AG10803 (cell line): Measurements from ENCODE around the gene DCAKD.

Experiments used
- DNase-seq: peaks from one replicate; pipeline ENCODE4 v3.0.0; 2010; ENCODE audit warnings: low read depth
- H3K4me3 ChIP-seq: 2 replicates; pipeline ENCODE4 v1.5.1; 2011; ENCODE audit warnings: mild to moderate bottlenecking, low read length, control low read depth
- TF ChIP-seq, protein P1 (sequence below): conservative IDR thresholded peaks from 2 replicates; pipeline ENCODE4 v1.5.1; 2011; ENCODE audit warnings: mild to moderate bottlenecking, low read length, control low read depth, inconsistent platforms

Gene DCAKD

DNA sequence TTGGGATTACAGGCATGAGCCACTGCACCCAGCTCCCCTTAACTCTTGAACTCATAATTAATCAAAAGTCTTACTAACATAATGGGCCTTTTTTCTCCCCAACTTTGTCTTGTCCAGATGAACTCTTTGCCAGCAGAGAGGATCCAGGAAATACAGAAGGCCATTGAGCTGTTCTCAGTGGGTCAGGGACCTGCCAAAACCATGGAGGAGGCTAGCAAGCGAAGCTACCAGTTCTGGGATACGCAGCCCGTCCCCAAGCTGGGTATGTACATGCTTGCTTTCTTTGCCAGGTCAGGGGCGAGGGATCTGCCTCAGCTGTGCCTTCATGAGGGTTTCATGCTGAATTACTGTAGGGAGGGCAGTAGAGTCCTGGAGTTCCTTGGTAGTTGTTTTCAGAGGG is 35.0 kb upstream of the DCAKD start:
- TF ChIP-seq, protein P1, sequence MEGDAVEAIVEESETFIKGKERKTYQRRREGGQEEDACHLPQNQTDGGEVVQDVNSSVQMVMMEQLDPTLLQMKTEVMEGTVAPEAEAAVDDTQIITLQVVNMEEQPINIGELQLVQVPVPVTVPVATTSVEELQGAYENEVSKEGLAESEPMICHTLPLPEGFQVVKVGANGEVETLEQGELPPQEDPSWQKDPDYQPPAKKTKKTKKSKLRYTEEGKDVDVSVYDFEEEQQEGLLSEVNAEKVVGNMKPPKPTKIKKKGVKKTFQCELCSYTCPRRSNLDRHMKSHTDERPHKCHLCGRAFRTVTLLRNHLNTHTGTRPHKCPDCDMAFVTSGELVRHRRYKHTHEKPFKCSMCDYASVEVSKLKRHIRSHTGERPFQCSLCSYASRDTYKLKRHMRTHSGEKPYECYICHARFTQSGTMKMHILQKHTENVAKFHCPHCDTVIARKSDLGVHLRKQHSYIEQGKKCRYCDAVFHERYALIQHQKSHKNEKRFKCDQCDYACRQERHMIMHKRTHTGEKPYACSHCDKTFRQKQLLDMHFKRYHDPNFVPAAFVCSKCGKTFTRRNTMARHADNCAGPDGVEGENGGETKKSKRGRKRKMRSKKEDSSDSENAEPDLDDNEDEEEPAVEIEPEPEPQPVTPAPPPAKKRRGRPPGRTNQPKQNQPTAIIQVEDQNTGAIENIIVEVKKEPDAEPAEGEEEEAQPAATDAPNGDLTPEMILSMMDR, result no peak
- no peak for DNase-seq
- H3K4me3 ChIP-seq, result no peak overlapping the region

DNA sequence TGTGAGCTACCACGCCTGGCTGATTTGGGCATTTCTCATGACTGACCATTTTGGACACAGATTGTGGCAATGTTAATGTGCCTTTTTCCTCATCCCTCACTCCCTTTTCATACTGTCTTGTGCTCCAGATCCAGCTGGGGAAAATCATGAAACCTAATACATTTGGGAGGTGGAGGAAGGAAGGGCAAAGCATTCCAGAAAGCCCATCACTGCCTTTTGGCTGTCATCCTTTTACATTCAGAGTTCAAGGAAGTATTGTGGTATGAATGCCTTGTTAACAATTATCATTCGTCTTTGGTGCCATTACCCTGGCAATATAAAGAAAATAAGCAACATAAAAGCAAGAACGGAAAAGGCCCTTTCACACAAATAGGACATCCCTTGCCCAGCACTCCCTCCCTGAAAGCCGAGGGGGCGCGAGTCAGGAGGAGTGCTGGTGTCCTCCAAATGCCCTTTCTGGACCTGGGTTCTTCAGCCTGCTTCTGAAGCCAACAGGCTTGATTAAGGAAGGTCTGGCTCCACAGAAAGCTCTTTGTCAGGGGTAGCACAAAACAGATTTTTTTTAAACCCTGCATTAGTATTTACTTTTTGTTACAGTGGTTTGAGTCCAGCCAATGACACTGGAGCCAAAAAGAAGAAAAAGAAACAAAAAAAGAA is 29.7 kb upstream of the DCAKD start:
- no peak for DNase-seq
- no peak overlapping the region for H3K4me3 ChIP-seq
- TF ChIP-seq, protein P1, result no peak

DNA sequence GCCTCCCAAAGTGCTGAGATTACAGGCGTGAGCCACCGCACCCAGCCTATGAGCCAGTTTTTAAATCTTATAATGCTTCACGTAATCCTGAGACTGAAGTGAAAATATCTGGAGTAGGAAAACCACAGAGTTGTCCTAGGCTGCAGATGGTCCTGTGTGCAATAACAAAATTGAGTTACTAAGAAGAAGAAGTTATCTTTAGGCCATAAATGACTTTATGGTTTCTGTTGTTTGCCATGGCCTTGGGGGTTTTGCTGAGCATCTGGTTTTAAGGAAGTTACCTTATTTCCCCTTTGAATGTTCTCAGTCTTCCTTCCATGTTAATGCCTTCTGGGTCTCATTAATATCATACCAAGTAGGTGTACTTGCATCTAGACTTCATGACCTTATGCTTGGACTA is 26.2 kb upstream of the DCAKD start:
- TF ChIP-seq, protein P1, result no peak
- no peak for DNase-seq
- no peak overlapping the region for H3K4me3 ChIP-seq

DNA sequence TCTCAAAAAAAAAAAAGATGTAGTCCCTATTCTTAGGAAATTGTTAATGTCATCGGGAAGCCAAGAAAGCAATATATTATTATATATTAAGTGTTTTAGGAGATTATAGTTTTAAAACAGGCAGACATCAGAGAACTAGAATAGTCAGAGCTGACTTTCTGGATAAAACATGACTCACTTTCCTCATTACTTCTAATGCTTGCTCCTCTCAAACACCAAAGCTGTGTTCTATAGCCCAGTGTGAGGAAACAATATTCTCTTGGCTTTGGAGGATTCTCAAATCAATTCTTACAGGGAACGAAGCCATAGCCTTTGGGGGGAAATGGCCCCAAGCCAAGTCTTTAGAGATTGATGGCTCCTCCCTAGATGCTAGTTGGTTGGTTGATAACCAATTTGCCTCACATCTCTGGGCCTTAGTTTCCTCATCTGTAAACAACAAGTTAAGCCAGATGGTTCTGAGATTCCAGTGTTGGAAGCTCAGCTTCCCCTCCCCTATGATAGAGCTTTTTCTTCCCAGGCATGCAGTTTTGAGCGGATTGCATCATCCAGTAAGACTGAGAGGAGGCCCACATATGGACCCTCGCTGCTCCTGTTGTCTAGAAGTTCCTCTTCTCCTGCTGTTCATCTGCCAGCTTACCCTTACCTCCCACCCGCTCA is 22.1 kb upstream of the DCAKD start:
- H3K4me3 ChIP-seq, result no peak overlapping the region
- DNase-seq, result peak; percentile 98
- TF ChIP-seq, protein P1, result no peak

DNA sequence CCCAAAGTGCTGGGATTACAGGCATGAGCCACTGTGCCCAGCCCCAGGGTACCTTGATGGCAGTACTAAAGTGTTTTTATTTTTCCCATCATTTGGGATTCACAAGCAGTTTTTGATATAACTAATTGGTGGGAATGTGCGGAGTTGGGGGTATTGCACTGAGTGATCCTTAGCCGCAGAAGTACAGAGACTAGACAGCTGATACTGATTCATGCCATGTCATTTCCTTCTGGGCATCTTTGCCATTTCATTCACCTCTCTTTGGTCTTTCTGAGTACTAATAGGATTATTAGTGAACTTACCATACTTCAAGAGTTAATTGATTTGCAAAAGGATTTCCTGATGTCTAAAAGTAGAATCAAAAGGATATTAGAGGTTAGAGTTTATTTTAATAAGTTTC is 19.4 kb upstream of the DCAKD start:
- no peak for DNase-seq
- H3K4me3 ChIP-seq, result no peak overlapping the region
- TF ChIP-seq, protein P1, result no peak

DNA sequence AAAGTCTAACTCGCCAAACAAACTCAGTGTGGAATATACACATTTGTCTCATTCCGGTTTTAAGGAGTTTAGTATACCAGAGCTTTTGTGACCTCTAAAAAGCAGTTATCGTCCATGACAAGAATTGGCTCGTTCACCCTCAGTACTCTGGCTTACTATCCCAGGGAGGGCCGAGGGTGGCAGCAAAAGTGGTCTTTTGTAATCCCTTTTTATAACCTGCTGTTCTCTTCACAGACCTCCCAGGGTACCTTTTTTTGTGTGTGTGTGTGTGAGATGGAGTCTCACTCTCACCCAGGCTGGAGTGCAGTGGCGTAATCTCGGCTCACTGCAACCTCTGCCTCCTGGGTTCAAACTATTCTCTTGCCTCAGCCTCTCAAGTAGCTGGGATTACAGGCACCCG is 18.6 kb upstream of the DCAKD start:
- DNase-seq, result no peak
- H3K4me3 ChIP-seq, result no peak overlapping the region
- TF ChIP-seq, protein P1, result no peak

DNA sequence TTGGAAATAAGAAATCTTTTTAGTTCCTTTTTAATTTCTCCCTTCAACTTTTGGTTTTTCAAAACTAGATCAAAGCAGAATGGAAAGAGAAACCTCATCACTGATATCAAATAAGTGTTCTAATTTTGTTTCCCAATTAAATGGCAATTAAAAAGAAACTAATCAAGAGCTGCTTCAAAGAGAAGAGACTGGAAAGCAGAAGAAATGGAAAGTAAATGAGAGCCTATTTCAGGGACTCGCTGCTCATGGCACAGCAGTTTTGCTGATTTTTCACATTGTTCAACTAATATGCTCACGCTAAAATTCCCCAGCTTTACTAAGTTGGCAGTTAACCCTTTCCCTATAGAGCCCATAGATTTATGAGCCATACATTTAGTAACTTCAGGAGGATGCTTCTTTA is 16.2 kb upstream of the DCAKD start:
- DNase-seq, result no peak
- H3K4me3 ChIP-seq, result no peak overlapping the region
- TF ChIP-seq, protein P1, result no peak
